H1 (cell line): ENCODE results near the gene MIP. TPM values are rescaled to one million over a fixed set of nuclear protein-coding genes. Genes with fewer than 3 reads are reported as not detected.

Experiments used
- BACH1 ChIP-seq: IDR thresholded peaks from 2 replicates; pipeline ENCODE4 v1.6.1; 2012; ENCODE audit warnings: low read length, improper control_type of control experiment
- CHD2 ChIP-seq: IDR thresholded peaks from 2 replicates; pipeline ENCODE4 v1.6.1; 2012; ENCODE audit warnings: low read length, improper control_type of control experiment
- CHD7 ChIP-seq: fragments of 300-600 bp; sonication (generic); IDR thresholded peaks from 2 replicates; pipeline ENCODE4 v1.7.1; 2012; ENCODE audit warnings: low read length, moderate library complexity, mild to moderate bottlenecking, inconsistent platforms; ENCODE audit not compliant: insufficient replicate concordance
- CREB1 ChIP-seq: IDR thresholded peaks from 2 replicates; pipeline ENCODE4 v1.6.1; 2012; ENCODE audit warnings: inconsistent platforms
- KDM1A ChIP-seq: fragments of 200-600, 300-600 bp; sonication (generic); IDR thresholded peaks from 2 replicates; pipeline ENCODE4 v1.7.1; 2016; ENCODE audit warnings: mild to moderate bottlenecking, low read length, borderline replicate concordance
- RBBP5 ChIP-seq: IDR thresholded peaks from 2 replicates; pipeline ENCODE4 v1.7.1; 2012; ENCODE audit warnings: low read depth, mild to moderate bottlenecking, inconsistent platforms, low read length, moderate library complexity, borderline replicate concordance
- SAP30 ChIP-seq: fragments of 300-600 bp; sonication (generic); IDR thresholded peaks from 2 replicates; pipeline ENCODE4 v1.7.1; 2012; ENCODE audit warnings: low read length, moderate library complexity, mild to moderate bottlenecking, inconsistent platforms; ENCODE audit not compliant: insufficient read depth, insufficient replicate concordance
- SIRT6 ChIP-seq: IDR thresholded peaks from one replicate; pipeline ENCODE4 v1.7.1; 2012; ENCODE audit warnings: low read length, inconsistent platforms
- SP4 ChIP-seq: IDR thresholded peaks from 2 replicates; pipeline ENCODE4 v1.6.1; 2012; ENCODE audit warnings: low read length, inconsistent platforms
- TBP ChIP-seq: IDR thresholded peaks from 2 replicates; pipeline ENCODE4 v1.6.1; 2011; ENCODE audit warnings: low read depth, low read length, improper control_type of control experiment
- YY1 ChIP-seq: IDR thresholded peaks from 2 replicates; pipeline ENCODE4 v1.6.1; 2011; ENCODE audit warnings: low read depth, mild to moderate bottlenecking, low read length
- polyA plus RNA-seq, 7 experiments: library from polyadenylated mRNA; depleted of rRNA in 3 of 7; stranded (reverse) in 5 of 7; unstranded in 2 of 7; fragments of >200 nt in 5 of 7; fragments of 200-250 nt in 2 of 7; gene quantifications; 1 replicate in 5 of 7; 2 replicates in 1 of 7; 4 replicates in 1 of 7; pipeline versions ENCODE4 v1.2.1 to v1.2.3, GENCODE V29; 2011 to 2013; ENCODE audit warnings: missing spikeins in 2 of 7, mixed read lengths in 2 of 7
- total RNA-seq: library from RNA; stranded (reverse); fragmentation: NEBNext Ultra II Directional; extraction: Animal tissue kit (Norgen Biotek cat#: 25700); gene quantifications from 2 replicates; pipeline ENCODE4 v1.2.1, GENCODE V29; 2021

The MIP gene
- total and polyA plus RNA-seq, 2 of the 8 experiments (the other 6 are each of a cell fraction or from before 2014, with no cell fraction given): 0.05 TPM; not detected in 1

- TF ChIP-seq BACH1 (peak; percentile 50; the same call in 1 of the 2 replicates), CHD2 (no peak), SP4 (peak; percentile 75; the same call in 1 of the 2 replicates), TBP (peak; percentile 77), YY1 (no peak), KDM1A (no peak), RBBP5 (peak; percentile 84; the same call in 1 of the 2 replicates), CREB1 (peak; percentile 34; the same call in 1 of the 2 replicates), CHD7 (no peak), SIRT6 (no peak), SAP30 (no peak)
These were observed 5.4 kb downstream of the MIP start, which contains the start of gene TIMELESS (continued) for GRCh38 chr12:56448860-56449621.
